GM19023 (cell line): ENCODE results near the gene DHDDS.
"Not testable (repeated sequence)": the region's sequence is repeated elsewhere in the genome, so short reads cannot be mapped to it uniquely, and the experiment has no call there.

Experiments
- ATAC-seq: cut with Tn5 transposase; IDR thresholded peaks from one replicate; pipeline ENCODE4 v1.9.1; 2021; ENCODE audit warnings: mild to moderate bottlenecking, moderate library complexity; ENCODE audit not compliant: unreplicated experiment

Gene DHDDS

GRCh38 chr1:26474818-26475217 lies 42.7 kb downstream of the DHDDS start:
- ATAC-seq = no peak

GRCh38 chr1:26475989-26476388 lies 43.9 kb downstream of the DHDDS start:
- ATAC-seq = no peak

- no peak for ATAC-seq
These were observed 44.8 kb downstream of the DHDDS start for GRCh38 chr1:26476958-26477357.

- ATAC-seq = no peak
These were observed 45.5 kb downstream of the DHDDS start for GRCh38 chr1:26477446-26478152.

GRCh38 chr1:26478159-26478558 lies 46.0 kb downstream of the DHDDS start:
- ATAC-seq = no peak

- ATAC-seq = no peak
These were observed 46.9 kb downstream of the DHDDS start for GRCh38 chr1:26478988-26479387.

GRCh38 chr1:26482921-26483320 lies 50.8 kb downstream of the DHDDS start:
- ATAC-seq = no peak

- no peak for ATAC-seq
These were observed 51.9 kb downstream of the DHDDS start for GRCh38 chr1:26483980-26484379.

GRCh38 chr1:26490155-26490554 lies 58.0 kb downstream of the DHDDS start:
- no peak for ATAC-seq

- ATAC-seq = no peak
These were observed 61.1 kb downstream of the DHDDS start for GRCh38 chr1:26493267-26493666.

- no peak for ATAC-seq
These were observed 61.8 kb downstream of the DHDDS start for GRCh38 chr1:26493938-26494337.

GRCh38 chr1:26496861-26497260 lies 64.7 kb downstream of the DHDDS start:
- no peak for ATAC-seq

- ATAC-seq = no peak
These were observed 66.8 kb downstream of the DHDDS start for GRCh38 chr1:26498894-26499293.

- peak; percentile 70 for ATAC-seq
These were observed 68.5 kb downstream of the DHDDS start for GRCh38 chr1:26500488-26501175.

GRCh38 chr1:26510711-26511110 lies 78.6 kb downstream of the DHDDS start:
- ATAC-seq = not testable (repeated sequence)

- not testable (repeated sequence) for ATAC-seq
These were observed 83.7 kb downstream of the DHDDS start for GRCh38 chr1:26515836-26516235.

GRCh38 chr1:26516987-26517765 lies 85.1 kb downstream of the DHDDS start:
- ATAC-seq = no peak

GRCh38 chr1:26517766-26518049 lies 85.6 kb downstream of the DHDDS start:
- ATAC-seq = no peak

GRCh38 chr1:26518355-26518754 lies 86.2 kb downstream of the DHDDS start:
- ATAC-seq = no peak

GRCh38 chr1:26520339-26520738 lies 88.2 kb downstream of the DHDDS start:
- no peak for ATAC-seq
